Keratinocyte (primary cell): Measurements from ENCODE around the gene CD44. TPM values are rescaled to one million over a fixed set of nuclear protein-coding genes. Genes with fewer than 3 reads are reported as not detected.
A peak's percentile ranks its signal among the peaks of the same experiment; 100 is the strongest.

ENCODE experiments used
- DNase-seq: peaks from one replicate; pipeline ENCODE4 v3.0.0-alpha.2; 2011; ENCODE audit warnings: low read depth, missing footprints, low spot score
- FAIRE-seq: peaks from 2 replicates; lab custom pipeline; 2011; peaks lifted over from hg19 to GRCh38; lab: Jason Lieb, UNC
- H2AFZ ChIP-seq: 2 replicates; pipeline ENCODE4 v1.6.0; 2012; ENCODE audit warnings: low read length, control low read depth, inconsistent platforms; ENCODE audit not compliant: control insufficient read depth
- H3K27ac ChIP-seq: 2 replicates; pipeline ENCODE4 v1.5.1; 2011; ENCODE audit warnings: low read length; ENCODE audit not compliant: control insufficient read depth, insufficient read depth
- H3K27me3 ChIP-seq: 3 replicates; pipeline ENCODE4 v1.6.0; 2011; ENCODE audit warnings: low read length; ENCODE audit not compliant: control insufficient read depth, insufficient read depth; ENCODE audit errors: extremely low read depth
- H3K36me3 ChIP-seq, 2 experiments: 2 replicates in 1 of 2; 3 replicates in 1 of 2; pipeline ENCODE4 v1.5.1; 2011; ENCODE audit warnings: low read length in 2 of 2, mild to moderate bottlenecking in 1 of 2; ENCODE audit not compliant: control insufficient read depth in 2 of 2, insufficient read depth in 2 of 2; ENCODE audit errors: extremely low read depth in 1 of 2
- H3K4me1 ChIP-seq: 3 replicates; pipeline ENCODE4 v1.5.1; 2011; ENCODE audit warnings: low read length; ENCODE audit not compliant: control insufficient read depth, insufficient read depth; ENCODE audit errors: extremely low read depth
- H3K4me2 ChIP-seq: 3 replicates; pipeline ENCODE4 v1.6.0; 2011; ENCODE audit warnings: low read depth, low read length; ENCODE audit not compliant: control insufficient read depth, insufficient read depth; ENCODE audit errors: extremely low read depth
- H3K4me3 ChIP-seq, 3 experiments: fragments of 200-600 bp in 1 of 3; sonication (generic) in 1 of 3; 2 replicates in 2 of 3; 3 replicates in 1 of 3; pipeline ENCODE4 v1.5.1; 2011 to 2016; ENCODE audit warnings: low read length in 3 of 3, mild to moderate bottlenecking in 3 of 3, control low read depth in 2 of 3, inconsistent platforms in 1 of 3, low read depth in 1 of 3, mixed read lengths in 1 of 3, mixed run types in 1 of 3, moderate library complexity in 1 of 3; ENCODE audit not compliant: control insufficient read depth in 2 of 3, insufficient read depth in 2 of 3; ENCODE audit errors: extremely low read depth in 1 of 3
- H3K79me2 ChIP-seq: 2 replicates; pipeline ENCODE4 v1.6.0; 2012; ENCODE audit warnings: low read length; ENCODE audit not compliant: control insufficient read depth, insufficient read depth
- H3K9ac ChIP-seq: 3 replicates; pipeline ENCODE4 v1.6.0; 2011; ENCODE audit warnings: low read length; ENCODE audit not compliant: control insufficient read depth, insufficient read depth; ENCODE audit errors: extremely low read depth
- H3K9me1 ChIP-seq: 3 replicates; pipeline ENCODE4 v1.6.0; 2011; ENCODE audit warnings: low read length; ENCODE audit not compliant: control insufficient read depth, insufficient read depth; ENCODE audit errors: extremely low read depth
- H3K9me3 ChIP-seq: 2 replicates; pipeline ENCODE4 v1.5.1; 2012; ENCODE audit warnings: low read depth, low read length; ENCODE audit not compliant: control insufficient read depth
- H4K20me1 ChIP-seq: 3 replicates; pipeline ENCODE4 v1.6.0; 2011; ENCODE audit warnings: low read length; ENCODE audit not compliant: control insufficient read depth, insufficient read depth; ENCODE audit errors: extremely low read depth
- CTCF ChIP-seq, 3 experiments: IDR thresholded peaks in 1 of 3; conservative IDR thresholded peaks in 1 of 3; optimal IDR thresholded peaks in 1 of 3; 2 replicates in 2 of 3; 3 replicates in 1 of 3; pipeline versions ENCODE3 to v1.5.1; 2011; ENCODE audit warnings: low read length in 3 of 3, mild to moderate bottlenecking in 3 of 3, moderate library complexity in 2 of 3, control low read depth in 1 of 3, inconsistent platforms in 1 of 3; ENCODE audit not compliant: insufficient read depth in 2 of 3; ENCODE audit errors: extremely low read depth in 1 of 3
- EZH2 ChIP-seq: IDR thresholded peaks from one replicate; pipeline ENCODE4 v1.6.1; 2012; ENCODE audit warnings: inconsistent platforms, mild to moderate bottlenecking, low read length, moderate library complexity
- dilution Hi-C: fragments of 300-500 bp; cut with MboI; formaldehyde crosslinking; loops from one replicate; pipeline ENCODE4 v1.7.0; 2020; ENCODE audit warnings: low sequenced_read_pairs; ENCODE audit not compliant: extremely low pct_ligation_motif_present
- polyA plus RNA-seq, 5 experiments: library from polyadenylated mRNA; depleted of rRNA in 3 of 5; stranded (reverse) in 3 of 5; stranded (forward) in 1 of 5; unstranded in 1 of 5; fragments of >200 nt; gene quantifications; 1 replicate in 1 of 5; 2 replicates in 3 of 5; 3 replicates in 1 of 5; pipeline versions ENCODE4 v1.2.1 to v1.2.3, GENCODE V29; 2011 to 2012; ENCODE audit warnings: missing spikeins in 2 of 5, low read depth in 1 of 5, low replicate concordance in 1 of 5

Gene CD44
- polyA plus RNA-seq, 1 donor (not counting 4 experiments of a cell fraction or from before 2014, with no cell fraction given), result 2,038 TPM

GRCh38 chr11:35154952-35155351 is 16.0 kb downstream of the CD44 start:
- Histone ChIP-seq H3K4me2 (peak overlapping the region; percentile 12), H3K4me3 (no peak overlapping the region), H2AFZ (no peak overlapping the region), H3K27ac (no peak overlapping the region), H3K36me3 (peaks cover 24 to 52% of the 10 kb centered on the region in 2 experiments), H3K4me1 (peaks cover 94% of the 10 kb centered on the region), H3K9me3 (no peaks in the 10 kb centered on the region), H4K20me1 (peaks cover 44% of the 10 kb centered on the region), H3K9me1 (peaks cover 5% of the 10 kb centered on the region), H3K79me2 (peaks cover 99% of the 10 kb centered on the region), H3K9ac (no peak overlapping the region), H3K27me3 (no peaks in the 10 kb centered on the region)
- DNase-seq (no peak), FAIRE-seq (no peak)
- TF ChIP-seq EZH2 (no peak), CTCF (optimal IDR thresholded peaks at IDR 0.05 in 1 of 3, IDR thresholded peaks at IDR 0.05 in 1 of 3, conservative IDR thresholded peaks at IDR 0.05 in 1 of 3; ENCODE audit: extremely low read depth in 1 of 3, insufficient read depth in 2 of 3, low read length in 3 of 3) (no peak)
- dilution Hi-C loops, result no loop called here

DNA sequence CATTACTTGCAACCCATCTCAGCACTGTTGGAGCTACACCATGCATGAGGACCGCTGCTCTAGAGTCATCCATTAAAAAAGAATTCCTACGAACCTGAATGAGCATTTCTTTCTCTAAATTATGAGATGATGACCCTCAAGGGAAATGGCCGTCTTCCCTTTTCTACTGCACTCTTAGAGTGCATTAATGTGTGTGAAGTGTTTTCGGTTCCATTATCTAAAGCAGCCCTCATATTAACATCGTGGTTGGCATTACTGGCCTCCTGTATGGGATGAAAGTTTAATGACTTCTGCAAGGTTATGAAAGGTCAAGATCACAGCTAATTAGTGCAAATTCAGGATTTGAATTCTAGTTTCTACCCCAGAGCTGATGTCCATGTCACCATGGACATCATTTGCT is 16.7 kb downstream of the CD44 start:
- H3K36me3 ChIP-seq, result peaks cover 24 to 52% of the 10 kb centered on the region in 2 experiments

More for the DNA sequence above, 16.7 kb downstream of the CD44 start:
- peaks cover 41% of the 10 kb centered on the region for H4K20me1 ChIP-seq
- DNase-seq, result no peak
- H3K9ac ChIP-seq, result no peak overlapping the region
- no peak overlapping the region for H2AFZ ChIP-seq
- H3K4me3 ChIP-seq, result no peak overlapping the region
- peaks cover 94% of the 10 kb centered on the region for H3K4me1 ChIP-seq
- TF ChIP-seq CTCF (optimal IDR thresholded peaks at IDR 0.05 in 1 of 3, IDR thresholded peaks at IDR 0.05 in 1 of 3, conservative IDR thresholded peaks at IDR 0.05 in 1 of 3; ENCODE audit: extremely low read depth in 1 of 3, insufficient read depth in 2 of 3, low read length in 3 of 3) (no peak), EZH2 (no peak)
- no peaks in the 10 kb centered on the region for H3K9me3 ChIP-seq
- FAIRE-seq, result no peak
- no peak overlapping the region for H3K27ac ChIP-seq
- dilution Hi-C loops, result no loop called here
- H3K9me1 ChIP-seq, result peaks cover 5% of the 10 kb centered on the region
- peak overlapping the region; percentile 12 for H3K4me2 ChIP-seq
- H3K27me3 ChIP-seq, result no peaks in the 10 kb centered on the region
- H3K79me2 ChIP-seq, result peaks cover 99% of the 10 kb centered on the region
